ENCODE data around the gene LAMA3.

GRCh38 chr18:23939366-23939765 lies 250.1 kb downstream of the LAMA3 start:
- TF ChIP-seq CTCF (IDR thresholded peaks at IDR 0.05; ENCODE audit: extremely low read depth in 1 of 2, insufficient read depth in 1 of 2, low read depth in 1 of 2, low read length in 2 of 2) (no peak), MYC (IDR thresholded peaks at IDR 0.05; ENCODE audit: low read depth, low read length) (no peak)

All from endothelial cell of umbilical vein (primary cell).